ENCODE results near the gene POLR1A.
"Not testable (repeated sequence)": the region's sequence is repeated elsewhere in the genome, so short reads cannot be mapped to it uniquely, and the experiment has no call there.

The POLR1A gene

DNA sequence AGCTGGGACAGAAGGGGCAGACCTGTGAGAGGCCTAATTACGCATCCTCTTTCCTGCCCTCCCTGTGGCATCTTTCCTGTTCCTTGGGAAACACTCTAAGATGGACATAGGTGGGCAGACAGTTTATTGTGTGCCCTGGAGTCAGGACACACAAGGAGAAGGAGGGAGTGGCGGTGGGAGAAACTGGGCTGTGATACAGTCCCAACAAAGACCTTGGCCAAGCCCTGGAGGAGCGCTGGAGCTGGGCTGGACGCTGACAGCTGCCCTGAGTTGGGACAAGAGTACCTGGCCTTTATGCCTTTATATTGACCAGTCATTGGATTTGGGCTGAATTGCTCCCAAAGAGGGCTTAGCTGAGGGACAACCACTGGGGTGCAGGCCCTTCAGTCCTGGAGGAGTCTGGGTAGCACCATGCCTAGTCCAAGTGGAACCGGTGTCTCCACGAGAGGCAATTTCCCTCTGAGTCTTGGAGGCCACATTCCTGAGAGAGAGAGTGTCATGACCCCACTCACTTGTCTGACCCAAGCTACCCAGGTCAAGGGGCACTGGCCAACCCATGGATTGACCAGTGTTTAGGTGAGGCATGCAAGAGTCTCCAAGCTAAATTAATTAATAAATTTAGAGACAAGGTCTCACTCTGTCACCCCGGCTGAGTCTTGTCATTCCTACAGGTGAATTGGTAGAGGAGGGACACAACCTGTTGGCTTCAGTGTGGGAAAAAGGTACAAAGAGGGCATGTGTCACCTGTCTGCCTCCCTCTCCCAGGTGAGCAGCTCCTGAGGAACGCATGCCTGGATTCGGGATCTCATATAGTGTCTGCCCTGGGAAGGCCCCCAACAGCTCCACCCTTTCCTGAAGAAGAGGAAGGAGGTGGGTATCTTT is 109.8 kb downstream of the POLR1A start:
- no peak for DNase-seq

DNA sequence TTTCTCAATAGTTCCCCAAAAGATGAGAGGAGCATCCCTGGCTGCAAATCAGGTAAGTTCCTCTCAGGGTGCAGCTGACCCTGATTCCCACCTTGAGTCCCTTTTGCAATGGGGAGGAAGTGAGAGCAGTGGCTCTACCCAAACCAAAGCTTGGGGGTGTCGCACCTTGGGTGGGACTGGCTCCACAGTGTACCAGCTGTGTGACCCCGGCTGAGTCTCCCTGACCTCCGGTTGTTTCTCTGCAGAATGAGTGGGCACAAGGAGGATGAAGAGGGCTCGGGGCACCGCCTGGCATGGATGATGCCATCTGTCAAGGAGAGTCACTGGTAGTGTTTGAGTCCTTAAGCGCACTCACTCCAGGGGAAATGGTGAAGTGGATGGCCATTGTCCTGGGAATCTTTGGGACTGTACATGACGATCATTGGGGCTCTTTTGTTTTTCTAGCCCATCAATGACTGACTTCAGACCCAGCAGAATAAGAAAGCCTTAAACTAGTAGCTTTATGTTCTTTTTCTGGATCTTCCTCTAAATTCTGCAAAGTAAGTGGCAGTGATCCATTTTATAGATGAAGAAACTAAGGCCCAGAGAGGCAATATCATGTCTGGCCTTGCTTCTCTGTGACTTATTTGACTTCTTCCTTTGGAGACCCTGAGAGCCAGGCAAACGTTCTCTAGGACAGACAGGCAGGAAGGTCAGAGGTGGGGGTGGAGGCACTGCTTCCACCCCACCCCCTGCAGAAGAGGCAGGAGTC is 110.6 kb downstream of the POLR1A start:
- DNase-seq = no peak

DNA sequence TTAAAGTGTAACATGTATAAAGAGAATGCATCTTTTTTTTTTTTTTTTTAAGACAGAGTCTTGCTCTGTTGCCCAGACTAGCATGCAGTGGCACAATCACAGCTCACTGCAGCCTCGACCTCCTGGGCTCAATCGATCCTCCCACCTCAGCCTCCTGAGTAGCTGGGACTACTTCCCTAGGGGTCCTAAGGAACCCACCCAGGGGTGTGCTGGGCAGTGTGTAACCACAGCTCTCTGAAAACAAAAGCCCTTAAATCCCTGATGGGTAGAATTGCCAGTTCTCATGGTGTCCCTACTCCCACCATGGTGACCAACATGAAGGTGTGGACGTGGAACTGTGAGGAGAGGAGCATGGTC is 111.3 kb downstream of the POLR1A start:
- no peak for DNase-seq

DNA sequence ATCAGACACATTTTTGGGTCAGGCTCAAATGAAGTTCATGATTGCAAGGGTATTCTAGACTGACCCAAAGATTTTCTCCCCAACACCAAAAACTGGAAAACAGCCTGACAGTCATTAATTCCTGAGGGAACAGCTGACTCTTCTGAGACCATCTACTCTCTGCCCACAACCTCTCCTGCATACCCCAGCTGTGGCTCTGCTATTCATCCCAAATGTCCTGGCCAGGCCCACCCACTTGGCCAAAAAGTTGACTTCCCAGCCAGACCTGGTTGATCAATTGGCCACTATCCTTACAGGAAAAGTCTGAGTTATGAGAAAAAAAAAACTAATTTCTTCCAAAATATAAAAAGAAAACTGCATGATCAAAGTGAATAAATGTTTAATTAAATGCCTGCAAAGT is 113.1 kb downstream of the POLR1A start:
- no peak for DNase-seq

DNA sequence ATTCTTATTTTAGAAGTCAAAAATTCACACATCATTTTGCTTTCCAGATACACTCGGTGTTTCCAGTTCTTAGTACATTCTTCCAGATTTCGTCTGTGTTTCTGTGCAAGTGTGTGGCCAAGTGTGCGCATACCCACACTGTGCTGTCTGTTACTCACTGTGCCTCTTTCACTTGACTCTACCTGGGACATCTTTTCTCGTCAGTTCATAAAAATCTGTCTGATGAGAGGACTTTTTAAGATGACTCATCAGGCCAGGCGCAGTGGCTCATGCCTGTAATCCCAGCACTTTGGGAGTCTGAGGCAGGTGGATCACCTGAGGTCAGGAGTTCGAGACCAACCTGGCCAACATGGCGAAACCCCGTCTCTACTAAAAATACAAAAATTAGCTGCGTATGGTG is 113.6 kb downstream of the POLR1A start:
- DNase-seq = not testable (repeated sequence)

DNA sequence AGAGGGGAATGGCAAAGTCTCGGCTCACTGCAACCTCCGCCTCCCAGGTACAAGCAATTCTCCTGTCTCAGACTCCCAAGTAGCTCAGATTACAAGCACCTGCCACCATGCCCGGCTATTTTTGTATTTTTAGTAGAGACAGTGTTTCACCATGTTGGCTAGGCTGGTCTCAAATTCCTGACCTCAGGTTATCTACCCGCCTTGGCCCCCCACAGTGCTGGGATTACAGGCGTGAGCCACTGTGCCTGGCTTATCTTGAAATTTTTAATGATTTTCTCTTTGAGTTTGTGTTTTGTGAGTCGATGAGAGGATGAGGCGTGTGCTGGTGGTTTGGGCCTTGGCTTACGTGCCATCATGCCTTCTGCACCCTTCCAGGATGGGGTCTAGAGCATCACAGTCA is 115.6 kb downstream of the POLR1A start:
- DNase-seq = no peak

DNA sequence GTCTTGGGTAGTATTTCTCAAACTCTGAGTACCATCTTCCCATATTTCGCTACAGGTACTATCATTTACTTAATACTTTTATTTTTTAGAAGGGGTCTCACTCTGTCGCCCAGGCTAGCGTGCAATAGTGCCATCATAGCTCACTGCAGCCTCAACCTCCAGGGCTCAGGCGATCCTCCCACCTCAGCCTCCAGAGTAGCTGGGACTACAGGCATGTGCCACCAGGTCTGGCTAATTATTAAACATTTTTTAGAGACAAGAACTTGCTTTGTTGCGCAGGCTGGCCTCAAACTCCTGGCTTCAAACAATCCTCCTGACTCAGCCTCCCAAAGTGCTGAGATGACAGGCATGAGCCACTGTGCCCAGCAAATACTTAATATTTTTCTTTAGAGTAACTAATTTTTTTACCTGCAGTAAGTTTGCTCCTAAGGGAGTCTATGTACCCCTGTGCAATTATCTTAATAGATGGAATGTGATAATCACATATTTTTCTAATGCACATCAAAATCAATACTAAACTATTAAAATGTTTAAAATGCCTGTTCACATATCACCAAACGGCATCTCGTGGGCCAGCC is 116.3 kb downstream of the POLR1A start:
- DNase-seq = no peak

DNA sequence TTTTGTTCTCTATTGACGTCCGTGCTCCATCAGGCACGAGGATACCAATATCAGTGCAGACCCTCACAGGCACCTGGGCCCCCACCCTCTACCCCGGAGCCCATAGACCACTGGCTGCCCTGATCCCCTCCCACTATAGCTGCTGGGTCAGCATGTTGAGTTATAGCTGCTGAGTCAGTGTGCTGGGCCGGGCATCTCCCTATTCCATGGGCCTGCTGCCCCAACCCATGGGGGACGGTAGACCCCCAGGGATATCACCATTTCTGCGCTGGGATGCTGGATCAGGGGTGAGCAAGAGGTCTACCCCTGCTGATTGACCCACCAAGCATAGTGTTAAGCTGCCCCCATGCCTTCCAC is 116.8 kb downstream of the POLR1A start:
- no peak for DNase-seq

DNA sequence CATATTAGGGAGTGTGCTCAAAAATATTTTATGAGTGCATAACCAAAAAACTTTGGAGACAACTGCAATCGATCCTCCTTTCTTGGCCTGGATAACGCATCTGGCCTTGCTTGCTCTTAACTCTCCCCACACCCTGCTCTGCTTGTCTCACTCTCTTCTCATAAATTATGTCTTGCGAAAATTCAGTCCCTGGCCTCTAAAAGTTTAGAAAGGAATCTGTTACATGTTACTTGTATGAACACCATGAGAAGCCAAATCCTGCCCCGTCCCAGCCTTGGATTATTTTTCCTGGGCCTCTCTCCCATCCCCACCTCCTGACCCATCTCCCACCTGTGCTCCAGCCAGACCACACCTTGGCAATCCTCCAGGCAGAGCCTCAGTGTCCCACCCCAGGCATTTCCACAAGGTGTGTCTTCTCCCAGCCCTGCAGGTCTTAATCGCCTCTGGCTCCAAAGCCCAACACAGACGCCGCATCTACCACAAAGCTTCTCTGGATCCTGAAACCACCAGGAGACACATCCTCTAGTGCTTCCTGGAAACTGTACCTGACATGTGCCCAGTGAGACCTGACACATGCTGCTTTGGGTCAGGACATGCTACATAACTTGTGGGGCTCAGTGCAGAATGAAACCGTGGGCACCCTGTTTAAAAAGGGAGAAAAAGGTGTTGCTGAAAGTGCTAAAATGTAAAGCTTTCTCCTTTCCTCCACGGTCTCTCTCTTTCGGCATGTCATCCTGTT is 117.3 kb downstream of the POLR1A start:
- no peak for DNase-seq

DNA sequence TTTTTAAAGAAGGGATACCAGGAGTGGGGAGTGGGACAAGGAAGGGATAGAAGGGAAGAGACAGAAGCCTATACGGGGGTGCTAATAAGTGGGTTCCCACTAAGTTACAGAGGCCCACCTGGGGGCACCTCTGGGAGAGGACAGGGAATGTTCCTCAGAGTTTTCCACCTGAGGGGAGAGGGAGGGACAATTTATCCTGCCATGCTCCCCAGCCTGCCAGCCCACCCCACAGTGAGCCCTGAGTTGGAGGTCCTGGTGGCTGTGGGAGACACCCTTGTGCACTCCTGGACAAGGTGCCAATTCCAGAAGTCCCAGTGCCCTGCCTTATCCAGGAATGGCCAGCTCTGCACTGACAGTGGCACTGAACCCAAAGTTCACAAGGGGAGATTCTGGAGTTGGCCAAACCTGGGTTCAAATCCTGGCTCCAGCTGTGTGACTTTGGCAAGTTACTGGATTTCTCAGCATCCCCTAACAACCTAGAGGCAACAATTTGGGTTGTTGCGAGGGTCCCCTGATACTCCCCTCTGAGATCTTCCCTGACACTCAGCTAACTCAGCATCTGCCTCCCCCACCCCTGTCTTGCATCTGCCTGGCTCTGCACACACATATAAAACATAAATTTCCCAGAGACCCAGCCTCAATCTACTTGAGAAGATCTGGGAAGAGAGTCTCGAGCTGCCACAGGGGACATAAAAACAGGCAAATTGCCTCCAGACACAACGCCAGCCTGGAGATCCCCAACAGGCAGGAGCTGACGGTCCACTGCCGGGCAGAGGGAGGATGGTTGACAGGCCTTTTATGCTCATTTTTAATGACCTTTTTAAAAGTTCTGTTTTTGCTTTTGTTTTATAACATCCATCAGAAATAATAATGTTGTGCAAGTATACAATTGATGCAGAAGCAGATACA is 118.2 kb downstream of the POLR1A start:
- no peak for DNase-seq

DNA sequence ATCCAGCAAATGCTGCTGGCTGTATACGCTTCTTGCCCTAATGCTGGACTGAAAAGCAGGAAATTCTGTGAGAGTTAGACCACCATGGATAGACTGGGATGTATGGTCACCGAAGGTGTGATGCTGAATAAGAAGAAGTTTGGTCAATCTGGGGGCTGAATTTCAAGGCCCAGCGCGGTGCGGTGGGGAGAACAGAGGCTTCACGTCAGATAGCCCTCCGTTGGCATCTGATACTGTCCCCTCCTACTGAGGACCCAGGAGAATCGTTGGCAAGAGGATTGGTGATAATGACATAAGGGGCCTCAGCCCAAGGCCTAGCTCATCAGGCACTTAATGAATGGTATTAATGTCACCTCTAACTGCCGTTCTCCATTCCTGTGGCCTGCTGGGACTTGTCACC is 119.6 kb downstream of the POLR1A start:
- DNase-seq = no peak

DNA sequence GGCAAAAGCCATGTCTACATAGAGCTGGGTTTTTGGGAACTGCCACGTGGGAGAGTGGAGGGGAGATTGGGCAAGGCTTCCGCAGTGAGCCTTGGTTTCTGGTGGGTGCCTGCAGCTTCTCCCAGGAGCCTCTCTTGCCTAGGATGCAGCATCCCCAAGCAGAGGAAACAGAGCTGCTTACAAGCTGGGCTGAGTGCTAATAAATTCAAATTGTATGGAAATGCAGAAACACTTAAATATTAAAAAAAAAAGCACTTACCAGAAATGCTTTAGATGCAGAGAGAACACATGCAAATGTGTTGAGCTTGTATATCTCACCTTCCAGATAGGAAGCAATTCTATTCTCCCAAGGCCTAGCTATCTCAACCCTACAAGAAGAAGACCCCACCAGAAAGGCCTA is 120.9 kb downstream of the POLR1A start:
- DNase-seq = no peak

DNA sequence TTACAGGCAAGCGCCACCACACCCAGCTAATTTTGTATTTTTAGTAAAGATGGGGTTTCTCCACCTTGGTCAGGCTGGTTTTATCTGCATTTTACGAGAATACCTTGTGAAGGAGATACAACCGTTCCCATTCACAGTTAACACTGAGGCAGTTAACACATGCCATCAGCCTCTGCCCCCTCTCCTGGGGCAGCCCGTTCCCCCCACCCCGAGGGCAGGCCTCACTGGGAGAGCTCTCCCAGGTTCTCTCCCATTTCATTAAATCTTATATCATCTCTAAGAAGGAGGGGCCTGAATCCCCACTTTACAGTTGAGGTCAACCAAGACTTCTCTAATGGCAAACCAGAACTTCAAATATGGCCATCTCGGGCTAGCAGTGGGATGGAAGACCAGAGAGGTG is 121.9 kb downstream of the POLR1A start:
- no peak for DNase-seq

DNA sequence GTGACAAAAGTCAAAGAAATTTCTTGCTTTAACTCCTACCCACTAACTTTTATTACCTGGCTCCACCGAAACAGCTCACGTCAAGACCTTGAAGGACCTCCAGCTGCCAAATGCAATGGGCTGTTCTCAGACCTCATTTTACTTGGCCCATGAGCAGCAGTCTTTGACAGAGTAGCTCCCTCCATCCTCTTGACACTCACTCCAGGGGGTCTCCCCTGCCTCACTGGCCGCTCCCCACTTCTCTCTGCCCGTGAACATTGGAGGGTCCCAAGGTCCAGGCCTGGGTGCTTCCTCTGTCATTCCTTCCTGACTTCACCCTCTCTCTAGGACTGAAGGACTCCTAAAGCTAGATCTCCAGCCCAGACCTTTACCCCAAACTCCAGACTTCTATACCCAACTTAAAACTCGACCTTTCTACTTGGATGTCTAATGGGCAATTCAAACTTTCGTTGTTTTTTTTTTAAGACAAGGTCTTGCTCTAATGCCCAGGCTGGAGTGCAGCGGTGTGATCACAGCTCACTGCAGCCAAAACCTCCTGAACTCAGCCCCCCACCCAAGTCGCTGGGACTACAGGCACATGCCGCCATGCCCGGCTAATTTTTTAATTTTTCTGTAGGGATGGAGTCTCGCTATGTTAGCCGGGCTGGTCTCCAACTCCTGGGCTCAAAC is 124.0 kb downstream of the POLR1A start:
- no peak for DNase-seq

DNA sequence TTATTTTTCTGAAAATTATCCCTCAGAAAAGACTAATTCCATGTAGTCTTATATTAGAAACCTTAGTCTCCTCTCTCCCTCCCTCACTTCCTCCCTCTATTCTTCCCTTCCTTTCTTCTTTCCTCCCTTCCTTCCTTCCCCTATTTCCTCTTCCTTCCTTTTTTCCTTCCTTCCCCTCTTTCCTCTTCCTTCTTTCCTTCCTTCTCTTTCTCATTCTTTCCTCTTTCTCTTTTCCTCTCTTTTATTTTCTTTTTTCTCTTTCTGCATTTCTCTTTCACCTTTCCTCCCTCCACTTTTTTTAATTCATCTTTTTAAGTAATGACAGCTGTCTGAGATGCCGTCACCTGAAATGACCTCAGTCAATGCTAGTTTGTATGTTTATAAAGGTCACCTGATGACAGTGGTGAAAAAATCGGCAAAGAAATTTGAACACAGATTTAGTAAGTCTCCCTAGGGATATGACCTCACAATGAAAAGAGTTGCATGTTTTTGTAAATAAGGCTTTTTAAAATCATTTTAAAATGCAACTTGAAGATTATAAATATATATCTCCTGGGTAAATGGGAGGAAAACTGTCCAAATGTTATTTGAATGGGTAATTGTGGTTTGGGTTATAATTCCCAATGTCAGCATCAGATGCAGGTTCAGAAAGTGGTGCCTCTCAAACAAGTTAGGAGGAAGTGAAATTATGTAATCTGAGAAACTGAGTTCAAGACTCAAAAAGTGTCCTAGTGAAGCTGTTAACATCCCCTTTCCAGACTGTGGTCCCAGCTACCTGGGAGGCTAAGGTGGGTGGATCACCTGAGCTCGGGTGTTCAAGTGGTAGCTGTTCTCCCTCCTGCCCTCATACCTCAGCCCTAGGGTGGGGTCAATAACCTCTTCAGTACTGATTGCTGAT is 126.6 kb downstream of the POLR1A start:
- DNase-seq = no peak

DNA sequence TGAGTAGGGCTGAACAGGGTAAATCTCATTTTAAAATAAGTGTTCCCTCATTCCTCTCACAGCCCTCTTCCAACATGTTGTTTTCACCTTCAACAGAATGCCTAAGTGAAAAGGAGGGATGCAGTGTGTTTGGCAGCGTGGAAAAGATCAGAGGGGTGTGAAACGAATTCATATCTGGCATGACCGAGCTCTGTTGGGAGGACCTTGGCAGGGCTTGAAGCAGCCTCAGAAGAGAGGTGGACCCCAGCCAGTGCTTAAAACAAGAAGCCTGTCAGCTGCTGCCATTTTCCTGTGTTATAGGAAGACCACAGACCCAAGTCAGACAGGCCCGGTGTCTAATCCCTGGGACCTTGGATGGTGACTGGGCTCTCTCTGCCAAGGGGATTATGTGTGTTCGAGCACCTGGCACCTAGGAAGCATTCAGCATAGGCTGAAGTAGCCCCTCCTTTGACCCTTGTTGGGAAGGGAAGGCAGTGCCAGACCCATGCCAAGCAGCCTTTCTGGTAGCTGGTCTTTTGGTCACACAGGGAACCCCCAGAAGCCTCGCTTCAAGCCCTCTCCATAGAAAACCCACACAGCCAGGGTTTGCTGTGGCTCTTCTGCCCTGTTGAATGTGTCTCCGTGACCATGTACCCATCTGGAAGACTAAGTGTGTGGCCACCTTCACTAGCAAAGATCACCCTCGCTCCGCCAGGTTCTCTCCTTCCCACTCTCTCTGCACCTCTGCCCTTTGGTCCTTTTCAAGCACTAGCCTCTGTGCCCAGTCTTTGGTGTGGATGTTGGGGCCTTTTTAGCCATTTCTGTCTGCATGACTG is 129.4 kb downstream of the POLR1A start:
- no peak for DNase-seq

DNA sequence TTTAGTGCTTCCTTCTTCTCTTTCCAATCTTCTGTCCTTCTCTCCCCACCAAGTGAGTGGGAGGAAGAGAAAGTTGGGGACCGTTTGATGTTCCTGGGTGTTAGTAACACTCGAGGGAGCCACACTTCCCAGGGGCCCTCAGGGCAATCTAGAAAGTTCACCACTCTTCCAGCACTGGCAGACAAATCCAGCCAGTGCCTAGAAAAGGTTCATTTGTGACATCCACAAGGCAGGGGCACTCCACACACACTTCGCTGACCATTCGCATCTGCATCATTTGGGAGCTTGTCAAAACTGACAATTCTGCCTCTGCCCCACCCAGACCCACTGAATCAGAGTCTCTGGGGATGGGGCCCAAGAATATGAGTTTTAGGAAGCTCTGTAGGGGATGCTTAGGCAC is 130.1 kb downstream of the POLR1A start:
- no peak for DNase-seq

DNA sequence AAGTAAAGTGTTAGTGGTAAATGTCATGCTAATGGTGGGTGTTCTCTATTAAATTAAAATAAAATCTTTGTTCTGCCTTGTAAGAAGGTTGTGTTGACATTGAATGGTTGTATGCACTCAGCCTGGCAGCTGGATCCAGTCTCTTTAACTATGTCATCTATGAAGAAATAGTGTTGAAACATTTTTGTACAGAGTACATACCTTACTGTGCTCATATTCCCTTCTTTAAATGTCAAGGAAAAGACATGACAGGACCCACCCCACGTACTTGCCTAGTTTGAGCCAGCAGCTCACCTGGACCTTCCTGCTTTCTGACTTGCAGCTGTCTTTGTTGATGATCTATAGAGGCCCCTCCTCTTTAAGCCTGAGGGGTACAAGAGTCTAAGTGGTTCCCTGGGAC is 131.3 kb downstream of the POLR1A start:
- no peak for DNase-seq

DNA sequence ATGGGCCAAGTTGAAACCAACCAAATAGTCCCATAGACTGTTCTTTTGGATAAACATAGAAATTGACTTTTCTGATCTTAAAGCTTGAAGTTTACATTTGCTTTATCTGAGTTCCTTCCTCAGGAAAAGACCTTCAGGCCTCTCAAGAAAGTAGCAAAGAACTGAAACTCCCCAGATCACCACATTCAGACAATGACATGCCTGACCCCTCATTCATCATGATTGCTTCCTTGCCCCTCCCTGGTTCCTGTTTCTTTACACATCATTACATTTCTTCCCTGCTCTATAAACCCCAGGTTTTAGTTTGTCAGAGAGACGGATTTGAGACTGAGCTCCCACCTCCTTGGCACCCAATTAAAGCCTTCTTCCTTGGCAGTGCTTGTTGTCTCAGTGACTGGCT is 133.3 kb downstream of the POLR1A start:
- DNase-seq = no peak

DNA sequence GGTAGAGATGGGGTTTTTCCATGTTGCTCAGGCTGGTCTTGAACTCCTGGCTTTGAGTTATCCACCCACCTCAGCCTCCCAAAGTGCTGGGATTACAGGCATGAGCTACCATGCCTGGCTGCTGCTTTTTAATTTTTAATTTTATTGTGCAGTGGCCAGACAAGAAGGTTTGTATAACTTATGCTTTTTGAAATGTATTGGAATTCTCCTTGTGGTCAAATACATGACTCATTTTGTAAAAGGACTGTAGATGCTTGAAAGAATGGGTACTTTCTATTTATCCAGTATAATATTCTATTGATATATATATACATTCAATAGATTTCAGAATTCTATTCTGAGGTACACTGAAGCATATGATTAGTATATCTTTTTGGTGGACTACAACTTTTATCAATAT is 134.3 kb downstream of the POLR1A start:
- no peak for DNase-seq

All from NCI-H774 (cell line).